Activated T-cell treated with anti-CD3 and anti-CD28 coated beads, Interleukin-2, amount 50 U/mL, for 4 hours (primary cell): ENCODE measurements around the gene SON. TPM values are rescaled to one million over a fixed set of nuclear protein-coding genes. Genes with fewer than 3 reads are reported as not detected.

ENCODE experiments used
- ATAC-seq, 2 donors: fragments of 200-7000 bp; cut with Tn5 transposase; one replicate each; pipeline ENCODE4 v1.10.0; 2021
- DNase-seq: peaks from one replicate; pipeline ENCODE4 v3.0.0-alpha.2; 2020
- H3K27me3 Mint-ChIP-seq: one replicate; pipeline ENCODE4 v1.8.0; 2021; ENCODE audit warnings: low read depth, mixed read lengths
- H3K36me3 Mint-ChIP-seq: one replicate; pipeline ENCODE4 v1.8.0; 2022; ENCODE audit warnings: mixed read lengths; ENCODE audit not compliant: insufficient read depth
- H3K4me1 Mint-ChIP-seq: one replicate; pipeline ENCODE4 v1.8.0; 2021; ENCODE audit warnings: low read depth, mixed read lengths
- H3K4me3 Mint-ChIP-seq: one replicate; pipeline ENCODE4 v1.8.0; 2021; ENCODE audit warnings: mild to moderate bottlenecking, moderate library complexity, mixed read lengths
- H3K9me3 Mint-ChIP-seq: one replicate; pipeline ENCODE4 v1.8.0; 2021; ENCODE audit warnings: mixed read lengths
- total RNA-seq, 3 donors: library from RNA; stranded (reverse); gene quantifications; one replicate each; pipeline ENCODE4 v1.2.1, GENCODE V29; 2021

SON gene
- total RNA-seq, 3 donors from 2014 or later = 322 to 350 (median 332) TPM

GRCh38 chr21:33539616-33540015 lies 3.2 kb upstream of the SON start:
- ATAC-seq = no peak
- peaks cover 18% of the 10 kb centered on the region for H3K36me3 Mint-ChIP-seq
- H3K4me3 Mint-ChIP-seq = no peak overlapping the region

GRCh38 chr21:33540711-33541104 lies 2.1 kb upstream of the SON start:
- Mint-ChIP-seq H3K9me3 (no peaks in the 10 kb centered on the region), H3K4me3 (peak overlapping the region; percentile 99), H3K4me1 (peaks cover 29% of the 10 kb centered on the region), H3K27me3 (no peaks in the 10 kb centered on the region), H3K36me3 (peaks cover 12% of the 10 kb centered on the region)
- DNase-seq (no peak), ATAC-seq (no peak)

More at GRCh38 chr21:33539616-33540015, 3.2 kb upstream of the SON start:
- Mint-ChIP-seq H3K27me3 (no peaks in the 10 kb centered on the region), H3K9me3 (no peaks in the 10 kb centered on the region), H3K4me1 (peaks cover 24% of the 10 kb centered on the region)
- DNase-seq = no peak

GRCh38 chr21:33541105-33541711 lies 1.6 kb upstream of the SON start:
- Mint-ChIP-seq H3K4me1 (peaks cover 34% of the 10 kb centered on the region), H3K36me3 (peaks cover 12% of the 10 kb centered on the region), H3K9me3 (no peaks in the 10 kb centered on the region), H3K27me3 (no peaks in the 10 kb centered on the region), H3K4me3 (peak overlapping the region; percentile 99)
- no peak for DNase-seq
- ATAC-seq = no peak

GRCh38 chr21:33541756-33542639 lies 840 bp upstream of the SON start, which contains the start of gene GART:
Gene GART (minus strand): TSS chr21:33542117. CDS start chr21:33539315, 2,802 bp downstream.
- ATAC-seq (peak; percentile 72 to 74), DNase-seq (peak; percentile 74)
- Mint-ChIP-seq H3K36me3 (peaks cover 8% of the 10 kb centered on the region), H3K4me1 (peaks cover 36% of the 10 kb centered on the region), H3K9me3 (no peaks in the 10 kb centered on the region), H3K4me3 (peak within 1 kb of the TSS; percentile 99), H3K27me3 (no peaks in the 10 kb centered on the region)

GRCh38 chr21:33543505-33544129 lies 779 bp downstream of the SON start:
- DNase-seq (peak; percentile 54), ATAC-seq (no peak)
- Mint-ChIP-seq H3K4me1 (peaks cover 36% of the 10 kb centered on the region), H3K27me3 (no peaks in the 10 kb centered on the region), H3K4me3 (peak overlapping the region; percentile 99), H3K36me3 (peaks cover 7% of the 10 kb centered on the region), H3K9me3 (no peaks in the 10 kb centered on the region)

- H3K9me3 Mint-ChIP-seq = no peaks in the 10 kb centered on the region
- H3K36me3 Mint-ChIP-seq = peaks cover 17% of the 10 kb centered on the region
- H3K27me3 Mint-ChIP-seq = no peaks in the 10 kb centered on the region
- DNase-seq = no peak
- ATAC-seq = no peak
- peak overlapping the region; percentile 99 for H3K4me3 Mint-ChIP-seq
- H3K4me1 Mint-ChIP-seq = peaks cover 39% of the 10 kb centered on the region
Measured at GRCh38 chr21:33544451-33545195, 1.8 kb downstream of the SON start.

GRCh38 chr21:33546086-33546485 lies 3.2 kb downstream of the SON start:
- DNase-seq (no peak), ATAC-seq (no peak)
- H3K9me3 Mint-ChIP-seq = no peaks in the 10 kb centered on the region
- H3K4me3 Mint-ChIP-seq = peak overlapping the region; percentile 69
- H3K27me3 Mint-ChIP-seq = no peaks in the 10 kb centered on the region
- H3K4me1 Mint-ChIP-seq = peaks cover 31% of the 10 kb centered on the region
- H3K36me3 Mint-ChIP-seq = peaks cover 21% of the 10 kb centered on the region

GRCh38 chr21:33549848-33550771 lies 7.3 kb downstream of the SON start:
- ATAC-seq (no peak), DNase-seq (no peak)
- Mint-ChIP-seq H3K4me1 (peaks cover 40% of the 10 kb centered on the region), H3K4me3 (no peak overlapping the region), H3K27me3 (no peaks in the 10 kb centered on the region), H3K36me3 (peaks cover 46% of the 10 kb centered on the region), H3K9me3 (no peaks in the 10 kb centered on the region)

- Mint-ChIP-seq H3K27me3 (no peaks in the 10 kb centered on the region), H3K4me3 (no peak overlapping the region), H3K9me3 (no peaks in the 10 kb centered on the region), H3K36me3 (peaks cover 53% of the 10 kb centered on the region), H3K4me1 (peaks cover 40% of the 10 kb centered on the region)
- DNase-seq (no peak), ATAC-seq (no peak)
Measured at GRCh38 chr21:33550772-33551660, 8.2 kb downstream of the SON start.

- Mint-ChIP-seq H3K27me3 (no peaks in the 10 kb centered on the region), H3K9me3 (no peaks in the 10 kb centered on the region), H3K4me1 (peaks cover 44% of the 10 kb centered on the region), H3K36me3 (peaks cover 59% of the 10 kb centered on the region), H3K4me3 (no peak overlapping the region)
- ATAC-seq (no peak), DNase-seq (no peak)
Measured at GRCh38 chr21:33551664-33552063, 8.8 kb downstream of the SON start.

- no peaks in the 10 kb centered on the region for H3K9me3 Mint-ChIP-seq
- ATAC-seq (peak; percentile 25 to 30), DNase-seq (no peak)
- no peaks in the 10 kb centered on the region for H3K27me3 Mint-ChIP-seq
- H3K36me3 Mint-ChIP-seq = peaks cover 63% of the 10 kb centered on the region
- no peak overlapping the region for H3K4me3 Mint-ChIP-seq
- H3K4me1 Mint-ChIP-seq = peaks cover 45% of the 10 kb centered on the region
Measured at GRCh38 chr21:33552093-33552998, 9.5 kb downstream of the SON start.
